ENCODE measurements around the gene KCNIP1.
A peak's percentile ranks its signal among the peaks of the same experiment; 100 is the strongest.

The KCNIP1 gene

DNA sequence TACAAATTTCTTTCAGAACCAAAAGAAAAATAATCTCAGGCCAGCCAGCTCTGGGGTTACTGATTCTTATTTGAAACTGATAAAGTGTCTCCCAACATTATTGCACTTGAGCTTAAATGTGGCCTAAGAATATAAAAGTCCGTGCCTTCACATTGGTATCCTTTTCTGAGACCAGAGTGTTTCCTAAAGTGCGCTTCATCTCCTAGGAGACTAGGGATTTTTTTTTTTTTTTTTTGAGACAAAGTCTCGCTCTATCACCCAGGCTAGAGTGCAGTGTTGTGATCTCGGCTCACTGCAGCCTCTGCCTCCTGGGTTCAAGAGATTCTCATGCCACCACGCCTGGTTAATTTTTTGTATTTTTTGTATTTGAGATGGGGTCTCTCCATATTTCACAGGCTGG is 23.6 kb upstream of the KCNIP1 start:
- no peak for DNase-seq
- intact Hi-C loops (cut with DNase I), result no loop called here

- intact Hi-C loops (cut with DNase I), result no loop called here
These were observed 22.0 kb upstream of the KCNIP1 start for GRCh38 chr5:170481849-170482248.

GRCh38 chr5:170482511-170482910 is 21.3 kb upstream of the KCNIP1 start:
- DNase-seq, result peak in 2 of 42 donors; percentile 3 to 19
- intact Hi-C loops (cut with DNase I), result no loop called here

More at GRCh38 chr5:170481849-170482248, 22.0 kb upstream of the KCNIP1 start:
- peak in 2 of 42 donors; percentile 3 to 9 for DNase-seq

GRCh38 chr5:170483701-170484458 is 19.9 kb upstream of the KCNIP1 start:
- intact Hi-C loops (cut with DNase I), result no loop called here
- peak; percentile 30 to 87 (median 70) for DNase-seq

DNA sequence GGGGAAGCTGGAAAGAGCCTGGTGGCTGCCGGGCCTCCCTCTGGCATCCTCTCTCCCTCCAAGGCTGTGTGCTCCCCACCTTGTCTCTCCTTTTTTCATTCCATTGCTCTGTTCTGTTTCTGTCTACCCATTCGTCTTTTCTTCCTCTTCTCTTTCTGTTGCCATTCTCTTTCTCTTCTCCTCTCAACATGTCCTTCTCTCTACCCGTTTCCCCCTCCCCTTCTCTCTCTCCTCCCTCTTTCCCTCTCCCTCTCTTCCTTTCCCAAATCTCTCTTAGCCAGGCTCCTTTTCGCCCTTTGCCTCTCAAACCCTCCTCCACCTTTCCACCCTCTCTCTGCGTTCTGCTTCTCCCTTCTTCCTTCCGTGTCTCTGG is 19.4 kb upstream of the KCNIP1 start:
- intact Hi-C loops (cut with DNase I), result no loop called here
- peak in 1 of 42 donors; percentile 12 for DNase-seq

- intact Hi-C loops (cut with DNase I), result no loop called here
- peak in 3 of 42 donors; percentile 13 to 40 (median 15) for DNase-seq
These were observed 18.8 kb upstream of the KCNIP1 start for GRCh38 chr5:170484847-170485615.

GRCh38 chr5:170485616-170485911 is 18.3 kb upstream of the KCNIP1 start:
- intact Hi-C loops (cut with DNase I), result no loop called here

GRCh38 chr5:170486371-170486770 is 17.4 kb upstream of the KCNIP1 start:
- intact Hi-C loops (cut with DNase I), result no loop called here
- DNase-seq, result peak in 1 of 42 donors; percentile 12

More at GRCh38 chr5:170485616-170485911, 18.3 kb upstream of the KCNIP1 start:
- DNase-seq, result peak in 1 of 42 donors; percentile 39

- intact Hi-C loops (cut with DNase I), result no loop called here
- peak in 1 of 42 donors; percentile 9 for DNase-seq
These were observed 15.2 kb upstream of the KCNIP1 start for GRCh38 chr5:170488570-170488969.

GRCh38 chr5:170489199-170489598 is 14.6 kb upstream of the KCNIP1 start:
- intact Hi-C loops (cut with DNase I), result no loop called here
- peak in 1 of 42 donors; percentile 18 for DNase-seq

- DNase-seq, result no peak
- intact Hi-C loops (cut with DNase I), result no loop called here
These were observed 13.4 kb upstream of the KCNIP1 start for GRCh38 chr5:170490381-170490780.

DNA sequence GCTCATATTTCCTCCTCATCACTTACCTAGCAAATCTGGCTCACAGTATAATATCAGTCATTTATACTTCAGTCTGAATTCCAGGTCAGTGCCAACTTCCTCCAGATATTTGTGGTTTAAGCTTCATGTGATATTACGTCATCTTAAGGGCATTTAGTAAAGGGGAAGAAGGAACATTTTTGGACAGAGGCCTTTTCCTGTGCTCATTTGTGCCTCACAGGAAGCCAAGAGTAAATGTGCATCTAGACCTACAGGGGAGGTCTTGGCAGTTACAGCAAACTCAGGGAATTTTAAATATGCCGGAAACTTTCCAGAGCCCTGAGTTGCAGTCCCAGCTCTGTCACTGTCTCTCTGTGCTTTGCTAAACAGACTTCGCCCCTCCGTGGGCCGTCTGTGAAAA is 12.3 kb upstream of the KCNIP1 start:
- no peak for DNase-seq

DNA sequence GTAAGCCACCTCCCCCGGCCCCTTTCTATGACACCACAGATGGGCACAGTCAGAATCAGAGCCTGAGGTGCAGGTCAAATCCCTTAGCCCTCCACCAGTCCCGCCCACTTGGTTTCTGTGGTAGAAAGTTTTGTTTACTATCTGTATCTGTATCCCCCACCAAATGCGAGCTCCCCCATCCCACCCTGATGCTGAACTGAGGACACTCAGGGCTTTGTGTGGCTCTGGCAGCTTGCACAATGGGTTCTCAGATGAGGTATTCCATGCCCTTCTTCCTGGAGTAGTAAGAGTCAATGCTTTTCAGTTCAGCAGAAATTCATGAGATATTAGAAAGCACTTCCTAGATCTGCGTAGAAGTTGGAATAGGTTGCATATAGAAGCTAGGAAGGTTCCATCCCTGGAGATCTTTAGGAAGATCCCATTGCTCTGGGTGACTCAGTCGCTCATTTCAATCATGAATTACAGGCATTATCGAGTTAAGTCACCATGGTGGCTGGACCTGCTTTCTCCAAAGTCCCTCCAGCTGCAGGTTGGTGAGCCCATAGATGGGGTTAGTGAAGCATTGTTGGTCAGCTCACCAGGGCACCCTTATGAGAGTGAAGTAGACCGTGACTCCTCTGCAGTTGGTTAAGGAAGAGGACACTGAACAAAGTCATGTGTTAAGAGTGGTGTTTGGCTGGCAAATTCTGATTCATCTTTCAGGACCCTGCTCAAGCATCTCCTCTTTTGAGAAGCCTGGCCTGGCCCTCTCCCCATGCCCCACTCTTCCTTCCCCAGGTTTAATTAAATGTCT is 10.6 kb upstream of the KCNIP1 start:
- intact Hi-C loops (cut with DNase I), result no loop called here
- DNase-seq, result peak in 19 of 42 donors; percentile 13 to 70 (median 38)

More for the DNA sequence above, 12.3 kb upstream of the KCNIP1 start:
- intact Hi-C loops (cut with DNase I), result no loop called here

DNA sequence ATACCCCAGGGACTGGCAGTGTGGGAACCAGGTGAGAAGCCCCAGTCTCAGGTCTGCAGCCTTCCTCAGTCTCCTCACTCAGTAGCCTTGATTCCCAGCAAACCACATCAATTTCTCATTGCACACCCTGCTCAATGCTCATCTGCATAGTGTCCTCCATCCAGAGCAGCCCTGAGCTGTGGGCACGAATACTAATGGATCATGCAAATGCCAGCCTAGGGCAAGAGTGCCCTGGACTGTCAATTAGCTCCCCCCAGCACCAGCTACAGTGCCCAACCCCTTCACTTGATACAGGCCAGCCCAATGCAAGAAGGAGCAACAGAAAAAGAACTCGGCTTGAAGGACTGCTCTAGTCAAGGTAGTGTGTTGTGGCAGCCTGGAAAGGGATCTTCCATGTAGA is 9.8 kb upstream of the KCNIP1 start:
- DNase-seq, result peak in 1 of 42 donors; percentile 11
- intact Hi-C loops (cut with DNase I), result no loop called here

DNA sequence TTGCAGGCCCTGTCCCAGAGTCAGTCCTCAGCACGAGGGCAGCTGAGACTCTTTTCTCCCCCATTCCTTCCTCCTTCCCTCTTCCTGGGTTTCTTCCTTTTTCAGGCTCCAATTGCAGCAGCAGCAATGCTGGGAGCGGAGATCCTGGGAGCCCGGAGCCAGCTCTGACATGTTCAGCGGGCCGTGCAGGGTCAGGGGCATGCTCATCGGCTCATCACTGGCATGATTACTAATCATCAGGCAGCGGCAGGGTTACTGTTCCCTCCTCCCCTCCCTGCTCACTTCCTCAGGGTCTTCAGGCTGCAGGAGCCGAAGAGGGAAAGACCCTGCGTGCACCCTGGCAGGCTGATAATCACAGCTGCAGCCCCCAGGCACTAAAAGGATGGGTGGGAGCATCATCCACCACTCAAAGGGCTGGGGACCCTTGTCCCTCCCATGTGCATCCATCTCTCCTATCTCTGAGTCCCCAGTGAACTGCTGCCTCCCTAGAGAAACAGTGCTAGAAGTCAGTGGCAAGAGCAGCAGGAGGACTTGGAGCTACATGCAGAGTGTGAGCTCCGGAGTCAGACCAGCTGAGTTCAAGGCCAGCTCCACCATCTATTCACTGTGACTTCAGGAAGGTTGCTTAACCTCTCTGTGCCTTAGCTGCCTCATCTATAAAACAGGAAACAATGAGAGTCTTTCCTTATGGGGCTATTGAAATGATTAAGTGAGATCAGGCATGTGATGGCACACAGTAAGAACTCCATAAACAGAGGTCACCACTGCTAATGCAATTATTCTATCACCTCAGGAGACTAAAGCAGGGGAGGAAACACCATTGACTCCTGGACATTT is 7.8 kb upstream of the KCNIP1 start:
- no peak for DNase-seq
- intact Hi-C loops (cut with DNase I), result no loop called here

GRCh38 chr5:170496662-170497028 is 7.2 kb upstream of the KCNIP1 start:
- DNase-seq, result no peak
- intact Hi-C loops (cut with DNase I), result no loop called here

GRCh38 chr5:170497311-170498038 is 6.3 kb upstream of the KCNIP1 start:
- peak; percentile 40 to 91 (median 72) for DNase-seq
- intact Hi-C loops (cut with DNase I), result no loop called here

DNA sequence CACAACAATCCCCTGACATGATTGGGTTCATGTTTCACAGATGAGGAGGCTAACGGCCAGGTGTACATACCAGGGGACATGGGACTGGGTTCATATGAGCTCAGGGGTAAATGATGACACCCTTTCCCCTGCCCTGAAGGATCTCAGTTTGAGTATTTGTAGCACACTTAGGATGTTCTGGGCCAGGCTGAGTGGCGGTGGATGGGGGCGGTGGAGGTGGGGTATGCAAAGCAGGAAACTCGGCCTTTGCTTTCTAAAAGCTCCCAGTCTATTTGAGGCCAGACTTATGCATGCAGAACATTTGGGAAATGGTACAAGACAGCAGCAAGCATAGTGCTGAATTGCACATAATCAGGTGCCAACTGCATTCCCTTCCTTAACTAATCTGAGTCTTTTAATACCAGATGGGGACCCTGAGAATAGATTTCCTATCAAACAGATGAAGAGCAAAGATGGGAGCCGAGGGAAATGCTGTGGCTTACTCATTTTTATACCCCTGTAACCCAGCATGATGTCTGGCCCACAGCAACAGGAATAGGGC is 4.9 kb upstream of the KCNIP1 start:
- intact Hi-C loops (cut with DNase I), result no loop called here

More for the DNA sequence above, 4.9 kb upstream of the KCNIP1 start:
- no peak for DNase-seq

Data from head of caudate nucleus (tissue), 42 donors.